H4 (cell line): ENCODE measurements around the gene CD300LF. TPM values are rescaled to one million over a fixed set of nuclear protein-coding genes. Genes with fewer than 3 reads are reported as not detected.

Source experiments
- DNase-seq: peaks from one replicate; pipeline ENCODE4 v3.0.0-alpha.2; 2015; ENCODE audit warnings: low spot score
- total RNA-seq: library from RNA; depleted of rRNA; stranded (reverse); fragments of >200 nt; shearing (Covaris generic); gene quantifications from 2 replicates; pipeline ENCODE4 v1.2.3, GENCODE V29; 2014

CD300LF gene
- total RNA-seq, 1 experiment from 2014 or later, result not detected

DNA sequence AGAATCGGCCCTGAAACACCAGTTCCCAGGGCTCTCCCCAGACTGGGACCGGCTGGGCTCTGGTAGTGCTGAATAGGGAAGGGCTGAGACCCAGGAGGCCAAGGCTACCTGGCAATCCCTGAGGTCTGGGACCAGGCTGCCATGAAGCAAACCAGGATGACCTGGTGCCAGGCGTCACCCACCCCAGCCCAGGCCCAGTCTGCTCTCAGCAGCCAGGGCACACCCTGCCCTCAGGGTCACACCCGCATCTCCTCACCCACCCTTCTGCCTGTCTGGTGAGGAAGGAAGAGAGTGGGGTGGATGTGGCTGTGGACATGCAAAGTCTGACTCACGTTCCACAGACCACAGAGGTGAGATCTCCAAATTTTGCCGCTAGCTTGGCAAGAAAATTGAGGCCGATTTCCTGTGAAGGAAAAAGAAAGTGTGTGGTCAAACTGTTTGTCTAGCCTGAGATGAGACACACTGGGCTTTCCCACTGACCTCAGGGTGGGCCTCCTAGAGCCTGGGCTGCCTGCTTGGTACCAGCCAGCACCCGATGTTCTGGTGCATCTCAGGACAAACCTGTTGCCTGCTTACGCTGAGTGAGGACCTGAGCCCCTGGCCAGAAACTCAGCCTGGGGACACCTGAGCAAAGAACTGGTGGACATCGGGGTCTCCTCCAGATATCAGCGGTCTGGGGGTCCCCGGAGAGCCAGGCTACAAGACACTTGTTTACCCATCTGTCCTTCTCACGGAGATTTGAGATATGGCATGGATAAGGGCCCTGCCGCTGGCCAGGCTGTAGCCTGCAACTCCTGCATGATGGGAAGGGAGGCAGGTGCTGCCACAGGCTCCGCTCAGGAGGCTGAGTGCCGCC, 18.0 kb upstream of the CD300LF start:
- DNase-seq, result no peak

- no peak for DNase-seq
These were observed 17.1 kb upstream of the CD300LF start for GRCh38 chr17:74729866-74730265.

DNA sequence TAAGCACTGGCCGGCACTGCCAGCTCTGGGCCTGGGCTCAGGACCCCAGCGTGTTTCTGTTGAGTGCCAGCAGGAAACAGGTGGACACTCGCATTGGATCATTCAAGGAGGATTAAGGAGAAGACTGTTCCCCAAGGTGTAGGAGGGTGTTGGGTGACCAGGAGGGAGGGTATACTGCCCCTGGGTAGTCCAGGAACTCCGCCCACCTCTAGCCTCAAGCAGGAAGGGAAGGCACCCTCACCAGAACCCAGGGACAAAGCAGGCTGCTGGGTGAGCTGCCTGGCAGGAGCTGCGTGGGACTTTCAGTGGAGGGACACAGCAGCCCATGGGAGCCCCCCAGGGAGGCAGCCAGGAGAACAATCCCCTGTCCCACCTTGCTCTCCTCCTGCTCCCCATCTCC, 16.6 kb upstream of the CD300LF start:
- DNase-seq, result no peak

GRCh38 chr17:74728702-74729075, 16.0 kb upstream of the CD300LF start:
- no peak for DNase-seq

DNA sequence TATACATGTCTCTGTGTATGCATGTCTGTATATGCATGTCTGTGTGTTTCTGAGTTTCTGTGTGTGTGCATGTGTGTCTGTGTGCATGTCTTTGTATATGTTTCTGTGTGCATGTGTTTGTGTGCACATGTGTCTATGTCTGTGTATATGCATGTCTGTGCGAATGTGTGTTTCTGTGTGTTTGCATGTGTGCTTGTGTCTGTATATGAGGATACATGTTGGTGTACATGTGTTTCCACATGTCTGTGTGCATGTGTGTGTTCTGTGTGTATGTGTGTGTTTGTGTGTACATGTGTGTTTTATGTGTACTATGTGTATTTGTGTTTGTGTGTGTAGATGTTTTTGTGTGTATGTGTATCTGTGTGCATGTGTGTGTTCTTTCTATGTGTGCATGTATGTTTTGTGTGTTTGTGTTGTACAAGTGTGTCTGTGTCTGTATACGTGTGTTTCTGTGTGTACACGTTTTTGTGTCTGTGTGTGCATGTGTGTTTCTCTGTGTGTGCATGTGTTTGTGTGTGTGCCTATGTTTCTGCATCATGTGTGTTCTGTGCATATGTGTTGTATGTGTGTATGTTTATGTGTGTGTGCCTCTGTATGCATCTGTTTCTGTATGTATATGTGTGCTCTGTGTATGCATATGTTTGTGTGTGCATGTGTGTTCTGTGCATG, 15.4 kb upstream of the CD300LF start:
- no peak for DNase-seq

DNA sequence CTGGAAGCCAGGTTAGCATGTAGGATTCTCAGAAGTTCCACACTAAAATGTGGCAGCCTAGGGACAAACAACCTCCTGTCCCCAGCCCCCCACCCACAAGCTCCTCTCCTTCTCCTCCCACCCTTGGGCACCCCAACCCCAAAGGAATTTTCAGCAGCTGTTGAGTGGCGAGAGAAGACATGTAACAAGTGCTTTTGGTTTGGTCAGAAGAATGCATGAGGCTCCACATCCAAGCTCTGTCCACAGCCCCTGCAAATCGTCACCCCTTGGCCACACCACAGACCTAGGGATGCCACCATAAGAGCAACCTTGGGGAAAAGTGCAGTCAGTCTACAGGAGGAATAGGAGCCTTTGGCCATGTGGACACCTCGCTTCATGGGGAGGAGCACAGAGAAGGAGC, 12.4 kb upstream of the CD300LF start:
- DNase-seq, result no peak

GRCh38 chr17:74723891-74724290, 11.2 kb upstream of the CD300LF start:
- no peak for DNase-seq

- DNase-seq, result no peak
These were observed 10.1 kb upstream of the CD300LF start for GRCh38 chr17:74722782-74723181.

GRCh38 chr17:74720506-74720905, 7.8 kb upstream of the CD300LF start:
- no peak for DNase-seq

DNA sequence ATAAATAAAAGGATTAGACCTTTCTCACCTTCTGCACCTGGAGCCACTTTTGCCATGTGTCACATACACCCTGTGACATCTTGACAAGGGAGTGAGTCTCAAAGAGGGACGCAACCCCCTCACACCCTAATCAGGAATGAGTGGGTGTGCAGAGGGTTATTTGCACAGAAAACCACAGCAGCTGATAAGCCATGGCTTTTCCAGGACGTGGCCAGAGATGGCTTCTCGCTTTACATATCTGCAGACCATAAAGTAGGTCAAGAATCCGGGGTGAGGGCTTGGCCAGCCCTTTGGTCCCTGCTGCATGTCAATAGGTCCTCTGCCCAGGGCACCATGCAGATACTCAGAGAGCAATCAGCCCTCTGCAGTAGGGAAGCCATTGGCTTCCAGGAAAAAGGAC, 2.4 kb upstream of the CD300LF start:
- no peak for DNase-seq

DNA sequence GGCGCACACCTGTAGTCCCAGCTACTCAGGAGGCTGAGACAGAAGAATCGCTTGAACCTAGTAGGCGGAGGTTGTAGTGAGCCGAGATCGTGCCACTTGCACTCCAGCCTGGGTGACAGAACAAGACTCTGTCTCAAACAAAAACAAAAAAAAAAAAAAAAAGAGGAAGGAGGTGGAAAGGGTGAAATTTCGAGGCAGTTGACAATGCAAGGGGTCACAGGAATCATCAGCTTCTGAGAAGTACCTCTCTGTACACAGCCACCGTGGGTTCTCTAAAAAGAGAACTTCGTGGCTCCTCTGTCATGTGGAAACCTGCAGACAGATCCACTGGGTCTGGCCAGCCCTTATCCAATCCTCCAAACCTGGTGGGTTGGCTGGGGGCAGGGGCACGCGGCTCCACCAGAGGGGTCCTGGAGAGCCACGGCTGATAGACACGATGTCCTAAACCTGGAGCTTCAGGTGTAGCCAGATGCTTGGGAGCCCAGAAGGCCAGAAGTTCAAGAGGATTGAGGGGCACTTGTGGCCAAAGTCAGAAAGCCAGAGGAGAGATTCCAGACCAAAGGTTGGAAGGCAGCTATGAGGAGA, 540 bp upstream of the CD300LF start:
- DNase-seq, result no peak

DNA sequence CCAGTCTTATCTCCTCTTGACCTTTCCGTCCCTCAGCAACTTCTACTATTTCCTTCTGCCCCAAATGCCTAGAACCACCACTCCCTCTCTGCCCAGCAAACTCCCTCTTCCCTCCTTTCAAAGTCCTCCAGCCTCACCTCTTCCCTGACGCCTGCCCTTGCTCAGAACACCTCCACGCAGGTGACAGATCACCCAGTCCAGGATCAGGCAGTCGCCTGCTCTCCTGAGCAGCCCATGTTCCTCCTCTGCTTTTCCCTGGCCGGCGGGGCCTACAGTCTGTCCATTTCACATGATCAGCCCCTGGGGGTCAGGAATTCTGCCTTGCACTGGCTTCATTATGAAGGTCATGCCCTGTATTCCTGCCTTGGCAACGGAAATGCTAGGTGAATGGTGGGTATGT, 422 bp downstream of the CD300LF start:
- no peak for DNase-seq

- no peak for DNase-seq
These were observed 1.5 kb downstream of the CD300LF start for GRCh38 chr17:74711058-74711824.

DNA sequence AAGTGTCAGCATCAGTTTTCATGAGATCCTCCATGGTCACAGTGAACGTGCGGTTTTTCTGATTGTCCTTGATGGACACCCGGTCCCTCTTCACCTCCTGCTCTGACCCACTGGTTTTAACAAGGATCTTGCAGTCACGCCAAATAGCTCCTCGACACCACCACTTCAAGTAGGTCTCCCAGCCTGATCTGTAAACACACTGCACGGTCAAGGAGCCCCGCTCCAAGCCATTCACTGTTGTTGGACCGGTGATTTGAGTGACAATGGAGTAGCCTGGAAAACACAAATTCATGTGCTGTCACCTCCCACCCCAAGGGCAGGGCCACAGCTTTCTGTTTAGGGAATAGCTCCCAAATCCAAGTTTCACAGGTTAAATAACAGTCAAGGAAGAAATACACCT, 8.2 kb downstream of the CD300LF start:
- no peak for DNase-seq

GRCh38 chr17:74703311-74703710, 9.4 kb downstream of the CD300LF start:
- DNase-seq, result no peak

DNA sequence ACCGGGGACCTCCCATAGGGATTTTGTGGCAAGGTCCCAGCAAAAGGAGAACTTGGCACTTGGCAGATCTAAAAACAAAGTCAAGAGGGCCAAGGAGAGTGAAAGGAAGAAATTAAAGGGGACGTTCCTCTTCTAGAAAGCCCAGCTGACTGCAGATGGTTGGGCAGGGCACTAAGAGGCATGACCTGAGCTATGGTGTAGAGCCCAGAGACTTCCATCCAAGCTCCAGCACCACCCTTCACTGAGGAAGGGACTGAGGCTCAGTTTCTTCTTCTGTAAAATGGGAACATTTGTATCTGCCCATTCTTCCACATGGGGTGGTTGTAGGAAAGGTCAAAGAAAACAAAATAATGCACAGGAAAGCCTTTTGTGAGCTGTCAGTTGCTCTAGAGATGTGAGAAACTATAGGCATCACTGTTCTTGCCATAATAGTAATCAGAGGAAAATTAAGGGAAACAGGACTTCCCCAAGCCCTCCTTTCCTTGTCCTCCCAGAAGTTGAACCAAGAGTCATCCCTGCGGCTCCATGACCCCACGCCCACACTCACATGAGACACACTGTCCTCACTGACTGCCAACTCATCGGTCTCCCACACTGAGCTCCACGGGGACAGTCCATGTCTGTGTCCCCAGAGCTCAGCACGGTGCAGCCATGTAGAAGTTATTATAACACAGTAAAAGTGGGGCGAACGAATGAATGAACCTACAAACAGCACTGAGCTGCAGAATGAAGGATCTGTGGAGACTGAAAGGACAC, 10.4 kb downstream of the CD300LF start:
- no peak for DNase-seq

GRCh38 chr17:74699236-74699635, 13.5 kb downstream of the CD300LF start:
- DNase-seq, result no peak

DNA sequence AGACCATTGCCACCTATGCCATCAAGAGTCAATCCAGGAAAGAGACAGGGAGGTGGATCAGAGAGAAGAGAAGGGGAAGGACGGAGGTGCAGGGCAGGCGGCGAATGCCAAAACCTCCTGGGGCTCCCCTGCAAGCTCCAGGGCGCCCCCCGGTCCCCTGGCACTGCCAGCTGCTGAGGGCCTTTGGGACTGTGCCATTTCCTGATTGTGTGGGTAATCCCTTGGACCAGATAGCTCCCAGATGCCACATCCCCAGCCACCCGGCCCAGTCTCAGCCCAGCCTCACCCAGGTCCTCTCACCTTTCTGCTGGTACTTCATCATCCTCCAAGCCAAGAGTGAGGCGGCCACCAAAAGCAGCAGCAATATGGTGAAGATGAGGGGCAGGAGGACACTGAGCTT, 14.7 kb downstream of the CD300LF start:
- no peak for DNase-seq

DNA sequence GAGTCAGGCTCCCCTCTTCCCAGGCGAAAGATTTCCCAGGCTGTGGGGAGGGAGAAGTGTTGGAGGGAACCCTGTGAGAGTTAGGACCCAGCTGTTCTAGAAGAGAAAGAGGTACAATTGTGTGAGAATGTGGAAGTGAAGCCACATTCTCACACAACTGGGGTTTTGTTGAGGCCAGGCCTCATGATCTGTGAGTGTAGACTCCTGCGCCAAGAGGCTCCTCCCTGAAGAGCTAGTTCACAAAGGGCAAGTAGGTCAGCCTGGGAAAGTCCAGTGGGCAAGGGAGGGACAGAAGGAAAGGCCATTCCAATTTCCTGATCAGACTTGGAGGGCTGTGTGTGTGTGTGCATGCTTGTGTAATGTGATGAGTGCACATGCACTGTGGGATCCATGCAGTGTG, 15.2 kb downstream of the CD300LF start:
- no peak for DNase-seq

- DNase-seq, result no peak
These were observed 17.1 kb downstream of the CD300LF start for GRCh38 chr17:74695629-74696028.

DNA sequence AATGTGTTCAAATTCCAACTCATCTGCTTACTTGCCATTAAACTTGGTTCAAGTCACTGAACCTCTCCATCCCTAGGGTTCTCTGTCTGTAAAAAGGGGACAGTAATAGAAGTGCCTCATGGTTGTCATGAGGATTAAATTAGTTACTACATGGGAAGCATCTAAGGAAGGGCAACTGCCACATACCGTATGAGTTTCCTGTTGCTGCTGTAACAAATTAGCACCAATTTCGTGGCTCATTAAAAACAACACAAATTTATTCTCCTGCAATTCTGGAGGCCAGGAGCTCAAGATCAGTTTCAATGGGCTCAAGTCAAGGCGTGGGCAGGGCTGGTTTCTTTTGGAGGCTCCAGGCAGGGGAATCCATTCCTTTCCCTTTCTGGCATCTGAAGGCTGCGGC, 18.6 kb downstream of the CD300LF start:
- no peak for DNase-seq

GRCh38 chr17:74691151-74691550, 21.6 kb downstream of the CD300LF start:
- DNase-seq, result no peak
